GM12878 (cell line): ENCODE measurements around the gene NLGN1.

ENCODE experiments used
- CTCF ChIP-seq, 3 experiments: IDR thresholded peaks in 2 of 3; conservative IDR thresholded peaks in 1 of 3; 2 replicates each; pipeline ENCODE4 v1.5.1; 2011; ENCODE audit warnings: low read depth in 3 of 3, low read length in 3 of 3, mild to moderate bottlenecking in 3 of 3, control low read depth in 2 of 3, moderate library complexity in 2 of 3, inconsistent platforms in 1 of 3, mixed read lengths in 1 of 3; ENCODE audit not compliant: control insufficient read depth in 2 of 3, insufficient read depth in 1 of 3; ENCODE audit errors: extremely low read depth in 1 of 3
- IKZF1 ChIP-seq: fragments of 450-650 bp; conservative IDR thresholded peaks from 2 replicates; pipeline ENCODE4 v1.6.1; 2017; ENCODE audit warnings: antibody characterized with exemption, mild to moderate bottlenecking
- KAT2A ChIP-seq: conservative IDR thresholded peaks from 2 replicates; pipeline ENCODE4 v1.6.1; 2011; ENCODE audit warnings: low read depth, low read length; ENCODE audit not compliant: control insufficient read depth
- MXI1 ChIP-seq: fragments of 150-350 bp; IDR thresholded peaks from 2 replicates; pipeline ENCODE4 v1.6.1; 2011; ENCODE audit warnings: low read depth, mild to moderate bottlenecking, inconsistent platforms, low read length, improper control_type of control experiment
- SMARCA5 ChIP-seq: fragments of 450-650 bp; IDR thresholded peaks from 2 replicates; pipeline ENCODE4 v1.6.1; 2017; ENCODE audit warnings: mild to moderate bottlenecking
- SP1 ChIP-seq: IDR thresholded peaks from one replicate; pipeline ENCODE4 v1.6.1; 2011; ENCODE audit warnings: low read depth, low read length
- SRF ChIP-seq, 2 experiments: IDR thresholded peaks; 2 replicates each; pipeline ENCODE4 v1.6.1; 2011; ENCODE audit warnings: low read depth in 2 of 2, low read length in 2 of 2, mild to moderate bottlenecking in 1 of 2, moderate library complexity in 1 of 2
- YY1 ChIP-seq: IDR thresholded peaks from 2 replicates; pipeline ENCODE4 v1.6.1; 2011; ENCODE audit warnings: low read depth, mild to moderate bottlenecking, low read length

DNA sequence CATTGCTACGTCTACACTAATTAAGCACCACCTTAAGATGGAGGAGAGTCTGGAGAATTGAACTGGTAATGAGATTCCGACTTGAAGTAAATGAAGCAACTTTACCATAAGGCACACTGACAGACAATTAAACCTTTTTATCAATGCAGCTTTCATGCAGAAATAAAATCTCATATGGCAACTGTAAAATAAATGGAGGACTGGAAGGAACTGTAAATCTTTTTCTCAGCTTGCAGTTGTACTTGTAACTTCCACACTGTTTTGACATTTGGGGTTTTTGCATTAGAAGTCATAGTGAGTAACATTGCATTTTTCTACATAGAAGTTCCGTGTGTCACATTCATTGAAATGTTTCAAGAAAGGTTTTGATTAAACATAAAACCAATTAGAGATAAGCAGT lies 705.3 kb downstream of the NLGN1 start:
- TF ChIP-seq CTCF (IDR thresholded peaks at IDR 0.05 in 2 of 3, conservative IDR thresholded peaks at IDR 0.05 in 1 of 3; ENCODE audit: control insufficient read depth in 2 of 3, extremely low read depth in 1 of 3, insufficient read depth in 1 of 3, low read depth in 3 of 3, low read length in 3 of 3) (no peak), SRF (IDR thresholded peaks at IDR 0.05; ENCODE audit: low read depth in 2 of 2, low read length in 2 of 2) (no peak), IKZF1 (no peak), MXI1 (no peak), KAT2A (no peak), YY1 (no peak), SMARCA5 (no peak), SP1 (no peak)
